ENCODE data around the gene KPNB1. TPM values are rescaled to one million over a fixed set of nuclear protein-coding genes. Genes with fewer than 3 reads are reported as not detected.

The KPNB1 gene
- total and polyA plus RNA-seq, 9 donors, result 63.4 to 346 (median 236) TPM

DNA sequence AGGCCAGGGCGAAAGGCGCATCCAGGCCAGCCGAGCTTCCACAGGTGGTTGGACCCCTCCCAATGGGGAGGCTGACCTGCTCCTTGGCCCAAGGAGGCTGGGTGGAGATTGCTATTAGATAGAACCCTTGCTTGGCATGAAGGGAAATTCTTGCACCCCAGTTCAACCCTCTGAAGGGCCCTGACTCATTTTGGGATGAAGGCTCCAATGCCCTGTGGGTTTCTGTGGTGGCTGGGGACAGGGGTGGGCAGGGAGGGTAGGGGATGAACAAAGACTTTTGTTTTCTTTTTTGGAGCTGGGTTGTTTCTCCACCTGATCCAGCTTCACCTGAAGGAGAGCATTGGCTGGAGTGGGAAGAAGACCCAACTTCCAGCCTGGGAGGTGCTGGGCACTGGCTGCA lies 66.7 kb downstream of the KPNB1 start:
- no peak for DNase-seq
- Histone ChIP-seq H3K9me3 (no peaks in the 10 kb centered on the region), H3K4me3 (no peak overlapping the region), H3K27me3 (no peaks in the 10 kb centered on the region), H3K27ac (no peak overlapping the region), H3K36me3 (no peaks in the 10 kb centered on the region), H3K4me1 (ENCODE audit: insufficient read depth) (no peaks in the 10 kb centered on the region)
- 78 to 87% (median 83%) methylated on average over 3 of the region's 3 CpGs for WGBS, 3 donors
- TF ChIP-seq CTCF (IDR thresholded peaks at IDR 0.05) (no peak), POLR2A (IDR thresholded peaks at IDR 0.05) (no peak), EP300 (IDR thresholded peaks at IDR 0.05) (no peak)
- intact Hi-C loops (cut with DNase I), result no loop called here

DNA sequence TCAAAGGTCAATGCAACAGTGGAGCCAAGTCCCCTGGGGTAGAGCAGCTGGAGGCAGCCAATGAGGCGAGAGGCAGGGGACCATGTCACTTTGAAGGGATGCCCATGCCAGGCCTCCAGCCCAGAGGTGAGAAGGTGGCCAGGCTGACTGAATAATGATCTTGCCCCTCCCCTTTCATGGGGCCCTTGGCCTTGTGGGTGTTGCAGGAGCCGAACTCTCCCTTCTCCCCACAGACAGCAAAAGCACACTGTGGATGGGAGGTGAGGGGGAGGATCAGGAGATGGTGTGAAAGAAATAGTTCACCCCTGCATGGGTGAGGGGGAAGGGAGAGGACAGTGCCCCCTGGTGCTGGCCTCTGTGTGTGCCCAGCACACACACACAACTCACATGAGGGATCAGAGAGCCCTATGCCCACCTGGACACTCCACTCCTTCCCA lies 67.6 kb downstream of the KPNB1 start:
- Histone ChIP-seq H3K27me3 (no peaks in the 10 kb centered on the region), H3K27ac (no peak overlapping the region), H3K4me3 (no peak overlapping the region), H3K9me3 (no peaks in the 10 kb centered on the region), H3K4me1 (ENCODE audit: insufficient read depth) (no peaks in the 10 kb centered on the region), H3K36me3 (no peaks in the 10 kb centered on the region)
- intact Hi-C loops (cut with DNase I), result no loop called here
- no peak for DNase-seq
- no peak for TF ChIP-seq POLR2A (IDR thresholded peaks at IDR 0.05)
- TF ChIP-seq CTCF (IDR thresholded peaks at IDR 0.05), result no peak
- no peak for TF ChIP-seq EP300 (IDR thresholded peaks at IDR 0.05)
- 47 to 67% (median 56%) methylated on average over 2 of the region's 2 CpGs for WGBS, 3 donors

- H3K27ac ChIP-seq, result no peak overlapping the region
- DNase-seq, result no peak
- no peaks in the 10 kb centered on the region for H3K36me3 ChIP-seq
- TF ChIP-seq CTCF (IDR thresholded peaks at IDR 0.05), result no peak
- no peak for TF ChIP-seq EP300 (IDR thresholded peaks at IDR 0.05)
- TF ChIP-seq POLR2A (IDR thresholded peaks at IDR 0.05), result no peak
- H3K4me3 ChIP-seq, result no peak overlapping the region
- no peaks in the 10 kb centered on the region for H3K9me3 ChIP-seq
- intact Hi-C loops (cut with DNase I), result no loop called here
- no peaks in the 10 kb centered on the region for H3K4me1 ChIP-seq (ENCODE audit: insufficient read depth)
- 13 to 25% (median 20%) methylated on average over 9 of the region's 9 CpGs for WGBS, 3 donors
- no peaks in the 10 kb centered on the region for H3K27me3 ChIP-seq
Measured at GRCh38 chr17:47717979-47718621, 68.4 kb downstream of the KPNB1 start.

DNA sequence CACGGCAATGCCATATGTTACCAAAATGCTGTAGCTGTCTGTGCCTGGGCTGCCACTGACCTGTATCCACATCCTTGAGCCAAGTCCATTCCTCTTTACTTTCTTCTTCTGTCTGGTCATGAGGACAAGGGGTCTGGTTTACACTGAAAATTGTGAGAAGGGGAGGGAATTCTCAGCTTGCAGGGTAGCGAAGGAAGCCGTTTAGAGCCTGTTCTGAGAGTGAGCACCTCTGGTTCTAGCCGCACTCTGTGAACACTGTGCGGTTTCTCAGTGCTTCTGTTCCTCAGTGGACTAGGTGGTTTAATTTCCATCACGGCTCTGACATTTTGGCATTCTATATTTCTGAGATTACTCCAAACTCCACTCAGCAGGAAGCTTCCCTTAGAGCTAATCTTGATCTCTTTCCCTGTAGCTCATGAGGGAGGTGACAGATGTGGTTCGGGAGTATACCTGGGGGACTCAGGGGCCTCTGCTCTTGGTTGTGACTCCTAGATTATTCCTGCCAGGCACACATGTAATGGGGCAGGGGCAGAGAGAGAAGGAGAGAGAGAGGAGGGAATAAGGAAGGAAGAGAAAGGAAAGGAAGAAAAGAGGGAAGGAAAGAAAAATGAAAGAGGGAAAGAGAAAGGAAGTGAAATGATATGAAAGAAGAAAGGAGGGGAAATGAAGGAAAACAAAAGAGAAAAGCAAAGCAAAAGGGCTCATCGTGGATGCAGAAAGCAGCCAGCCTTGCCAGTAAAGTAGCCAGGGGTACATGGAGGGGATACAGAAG lies 69.1 kb downstream of the KPNB1 start:
- intact Hi-C loops (cut with DNase I), result no loop called here

More for the DNA sequence above, 69.1 kb downstream of the KPNB1 start:
- no peak for DNase-seq
- H3K36me3 ChIP-seq, result no peaks in the 10 kb centered on the region
- H3K27ac ChIP-seq, result no peak overlapping the region
- H3K4me1 ChIP-seq (ENCODE audit: insufficient read depth), result no peaks in the 10 kb centered on the region
- WGBS, 3 donors, result 32 to 41% (median 34%) methylated on average over 8 of the region's 8 CpGs
- TF ChIP-seq POLR2A (IDR thresholded peaks at IDR 0.05) (no peak), CTCF (IDR thresholded peaks at IDR 0.05) (no peak), EP300 (IDR thresholded peaks at IDR 0.05) (no peak)
- H3K4me3 ChIP-seq, result no peak overlapping the region
- H3K9me3 ChIP-seq, result no peaks in the 10 kb centered on the region
- no peaks in the 10 kb centered on the region for H3K27me3 ChIP-seq

Data from ovary (tissue), 9 donors.